Activated CD4-positive, alpha-beta T cell treated with anti-CD3 and anti-CD28 coated beads for 36 hours (primary cell): ENCODE data around the gene PCBD1. TPM values are rescaled to one million over a fixed set of nuclear protein-coding genes. Genes with fewer than 3 reads are reported as not detected.

Experiments
- ATAC-seq: fragments of 200-7000 bp; cut with Tn5 transposase; one replicate; pipeline ENCODE4 v1.10.0; 2021; ENCODE audit warnings: mild to moderate bottlenecking, moderate library complexity
- CTCF ChIA-PET: fragments of 350-600 bp; sonication (Branson Sonifier 250); formaldehyde crosslinking; loops from one replicate; lab custom pipeline; 2021; ENCODE audit warnings: antibody characterized with exemption; lab: Charles Lee
- POLR2A ChIA-PET: fragments of 350-600 bp; sonication (Branson Sonifier 250); formaldehyde crosslinking; loops from one replicate; lab custom pipeline; 2021; ENCODE audit warnings: antibody characterized with exemption, inconsistent platforms; lab: Charles Lee
- DNase-seq: peaks from one replicate; pipeline ENCODE4 v3.0.0-alpha.2; 2020
- H3K27ac Mint-ChIP-seq: one replicate; pipeline ENCODE4 v1.8.0; 2021; ENCODE audit warnings: mixed read lengths
- H3K27me3 Mint-ChIP-seq: one replicate; pipeline ENCODE4 v1.8.0; 2021; ENCODE audit warnings: mixed read lengths
- H3K36me3 Mint-ChIP-seq: one replicate; pipeline ENCODE4 v1.8.0; 2021; ENCODE audit warnings: low read depth, mixed read lengths
- H3K4me1 Mint-ChIP-seq: one replicate; pipeline ENCODE4 v1.8.0; 2021; ENCODE audit warnings: mixed read lengths
- H3K4me3 Mint-ChIP-seq: one replicate; pipeline ENCODE4 v1.8.0; 2021; ENCODE audit warnings: mild to moderate bottlenecking, moderate library complexity, mixed read lengths
- H3K9me3 Mint-ChIP-seq: one replicate; pipeline ENCODE4 v1.8.0; 2021; ENCODE audit warnings: low read depth, mixed read lengths
- intact Hi-C, 2 experiments: fragments of 100-400 bp; cut with DNase I in 1 of 2; cut with micrococcal nuclease in 1 of 2; formaldehyde crosslinking; loops; one replicate each; pipeline versions ENCODE4 v1.14.2 to v1.15.1; 2022 to 2024; cut with DNase I, micrococcal nuclease
- total RNA-seq, 2 experiments: library from RNA; stranded (reverse); gene quantifications; one replicate each; pipeline ENCODE4 v1.2.3, GENCODE V29; 2021

PCBD1 gene
- total RNA-seq, 2 experiments from 2014 or later = 40.1 to 47.6 TPM

- CTCF ChIA-PET = no interaction called here
- no peak overlapping the region for H3K4me3 Mint-ChIP-seq
- no peaks in the 10 kb centered on the region for H3K36me3 Mint-ChIP-seq
- no peak overlapping the region for H3K27ac Mint-ChIP-seq
- H3K27me3 Mint-ChIP-seq = peaks cover 4% of the 10 kb centered on the region
- no peak for DNase-seq
- POLR2A ChIA-PET = no interaction called here
- intact Hi-C loops = no loop called here
- no peak for ATAC-seq
- H3K9me3 Mint-ChIP-seq = no peaks in the 10 kb centered on the region
- H3K4me1 Mint-ChIP-seq = no peaks in the 10 kb centered on the region
These were observed 27.9 kb upstream of the PCBD1 start for GRCh38 chr10:70916241-70916640.

- Mint-ChIP-seq H3K27me3 (peaks cover 1% of the 10 kb centered on the region), H3K27ac (no peak overlapping the region), H3K4me3 (no peak overlapping the region), H3K36me3 (no peaks in the 10 kb centered on the region), H3K9me3 (no peaks in the 10 kb centered on the region), H3K4me1 (no peaks in the 10 kb centered on the region)
- DNase-seq (no peak), ATAC-seq (no peak)
- CTCF ChIA-PET = no interaction called here
- POLR2A ChIA-PET = no interaction called here
- intact Hi-C loops = no loop called here
These were observed 27.4 kb upstream of the PCBD1 start for GRCh38 chr10:70915806-70916205.

GRCh38 chr10:70915206-70915605, 26.8 kb upstream of the PCBD1 start:
- H3K36me3 Mint-ChIP-seq = no peaks in the 10 kb centered on the region
- no peaks in the 10 kb centered on the region for H3K4me1 Mint-ChIP-seq
- DNase-seq (no peak), ATAC-seq (no peak)
- H3K27ac Mint-ChIP-seq = no peak overlapping the region
- peaks cover 1% of the 10 kb centered on the region for H3K27me3 Mint-ChIP-seq
- no peak overlapping the region for H3K4me3 Mint-ChIP-seq
- intact Hi-C loops = no loop called here
- CTCF ChIA-PET = no interaction called here
- H3K9me3 Mint-ChIP-seq = no peaks in the 10 kb centered on the region
- POLR2A ChIA-PET = no interaction called here

- Mint-ChIP-seq H3K9me3 (no peaks in the 10 kb centered on the region), H3K4me3 (no peak overlapping the region)
- CTCF ChIA-PET = no interaction called here
These were observed 26.0 kb upstream of the PCBD1 start for GRCh38 chr10:70914316-70914864.

GRCh38 chr10:70913893-70914240, 25.5 kb upstream of the PCBD1 start:
- no peaks in the 10 kb centered on the region for H3K36me3 Mint-ChIP-seq
- POLR2A ChIA-PET = no interaction called here
- intact Hi-C loops = no loop called here
- CTCF ChIA-PET = no interaction called here
- no peaks in the 10 kb centered on the region for H3K9me3 Mint-ChIP-seq
- no peak for DNase-seq
- no peak overlapping the region for H3K27ac Mint-ChIP-seq
- ATAC-seq = no peak
- H3K4me1 Mint-ChIP-seq = no peaks in the 10 kb centered on the region
- H3K27me3 Mint-ChIP-seq = peaks cover 1% of the 10 kb centered on the region
- no peak overlapping the region for H3K4me3 Mint-ChIP-seq

More at GRCh38 chr10:70914316-70914864, 26.0 kb upstream of the PCBD1 start:
- ATAC-seq (no peak), DNase-seq (no peak)
- no peaks in the 10 kb centered on the region for H3K4me1 Mint-ChIP-seq
- H3K27me3 Mint-ChIP-seq = peaks cover 1% of the 10 kb centered on the region
- no peak overlapping the region for H3K27ac Mint-ChIP-seq
- POLR2A ChIA-PET = no interaction called here
- H3K36me3 Mint-ChIP-seq = no peaks in the 10 kb centered on the region
- intact Hi-C loops = no loop called here

GRCh38 chr10:70913191-70913892, 25.0 kb upstream of the PCBD1 start:
- H3K4me3 Mint-ChIP-seq = no peak overlapping the region
- H3K36me3 Mint-ChIP-seq = no peaks in the 10 kb centered on the region
- no peaks in the 10 kb centered on the region for H3K4me1 Mint-ChIP-seq
- ChIA-PET POLR2A (no interaction called here), CTCF (interaction anchor here (1.2 kb wide), 1 partner anchor 11 kb away, joined by 5 read pairs; no protein-coding TSS in a partner anchor)
- H3K27ac Mint-ChIP-seq = no peak overlapping the region
- H3K27me3 Mint-ChIP-seq = peaks cover 1% of the 10 kb centered on the region
- ATAC-seq = no peak
- intact Hi-C loops = no loop called here
- H3K9me3 Mint-ChIP-seq = no peaks in the 10 kb centered on the region
- no peak for DNase-seq

GRCh38 chr10:70912556-70912955, 24.2 kb upstream of the PCBD1 start:
- Mint-ChIP-seq H3K4me3 (no peak overlapping the region), H3K4me1 (no peaks in the 10 kb centered on the region)
- CTCF ChIA-PET = interaction anchor here (1.2 kb wide), 1 partner anchor 10 kb away, joined by 5 read pairs; no protein-coding TSS in a partner anchor

GRCh38 chr10:70911386-70911785, 23.0 kb upstream of the PCBD1 start:
- H3K4me3 Mint-ChIP-seq = no peak overlapping the region
- H3K27ac Mint-ChIP-seq = no peak overlapping the region
- H3K36me3 Mint-ChIP-seq = no peaks in the 10 kb centered on the region
- CTCF ChIA-PET = no interaction called here
- POLR2A ChIA-PET = no interaction called here
- no peaks in the 10 kb centered on the region for H3K4me1 Mint-ChIP-seq
- DNase-seq (no peak), ATAC-seq (no peak)
- no peaks in the 10 kb centered on the region for H3K9me3 Mint-ChIP-seq
- intact Hi-C loops = no loop called here
- no peaks in the 10 kb centered on the region for H3K27me3 Mint-ChIP-seq

More at GRCh38 chr10:70912556-70912955, 24.2 kb upstream of the PCBD1 start:
- no peak for ATAC-seq
- intact Hi-C loops = no loop called here
- Mint-ChIP-seq H3K27ac (no peak overlapping the region), H3K36me3 (no peaks in the 10 kb centered on the region), H3K27me3 (no peaks in the 10 kb centered on the region), H3K9me3 (no peaks in the 10 kb centered on the region)
- no peak for DNase-seq
- POLR2A ChIA-PET = no interaction called here

GRCh38 chr10:70910486-70911341, 22.3 kb upstream of the PCBD1 start:
- ChIA-PET POLR2A (no interaction called here), CTCF (no interaction called here)
- H3K4me3 Mint-ChIP-seq = no peak overlapping the region
- intact Hi-C loops = no loop called here
- no peaks in the 10 kb centered on the region for H3K36me3 Mint-ChIP-seq
- no peak for ATAC-seq
- no peaks in the 10 kb centered on the region for H3K9me3 Mint-ChIP-seq
- H3K27ac Mint-ChIP-seq = no peak overlapping the region
- H3K27me3 Mint-ChIP-seq = no peaks in the 10 kb centered on the region
- no peak for DNase-seq
- no peaks in the 10 kb centered on the region for H3K4me1 Mint-ChIP-seq

GRCh38 chr10:70909326-70909935, 21.1 kb upstream of the PCBD1 start:
- POLR2A ChIA-PET = no interaction called here
- CTCF ChIA-PET = no interaction called here
- intact Hi-C loops = no loop called here
- ATAC-seq (no peak), DNase-seq (no peak)
- no peaks in the 10 kb centered on the region for H3K4me1 Mint-ChIP-seq
- H3K27me3 Mint-ChIP-seq = no peaks in the 10 kb centered on the region
- no peak overlapping the region for H3K27ac Mint-ChIP-seq
- H3K4me3 Mint-ChIP-seq = no peak overlapping the region
- no peaks in the 10 kb centered on the region for H3K36me3 Mint-ChIP-seq
- no peaks in the 10 kb centered on the region for H3K9me3 Mint-ChIP-seq

- H3K27me3 Mint-ChIP-seq = no peaks in the 10 kb centered on the region
- POLR2A ChIA-PET = no interaction called here
- H3K4me1 Mint-ChIP-seq = no peaks in the 10 kb centered on the region
- no peaks in the 10 kb centered on the region for H3K36me3 Mint-ChIP-seq
- ATAC-seq (no peak), DNase-seq (no peak)
- CTCF ChIA-PET = no interaction called here
- no peak overlapping the region for H3K27ac Mint-ChIP-seq
- H3K9me3 Mint-ChIP-seq = no peaks in the 10 kb centered on the region
- intact Hi-C loops = no loop called here
- no peak overlapping the region for H3K4me3 Mint-ChIP-seq
These were observed 20.3 kb upstream of the PCBD1 start for GRCh38 chr10:70908406-70909296.
